Keratinocyte (primary cell): Measurements from ENCODE around the gene GJC1.

Experiments
- EZH2 ChIP-seq: IDR thresholded peaks from one replicate; pipeline ENCODE4 v1.6.1; 2012; ENCODE audit warnings: inconsistent platforms, mild to moderate bottlenecking, low read length, moderate library complexity
- TF ChIP-seq, protein P1 (sequence below), 3 experiments: IDR thresholded peaks in 1 of 3; conservative IDR thresholded peaks in 1 of 3; optimal IDR thresholded peaks in 1 of 3; 2 replicates in 2 of 3; 3 replicates in 1 of 3; pipeline versions ENCODE3 to v1.5.1; 2011; ENCODE audit warnings: low read length in 3 of 3, mild to moderate bottlenecking in 3 of 3, moderate library complexity in 2 of 3, control low read depth in 1 of 3, inconsistent platforms in 1 of 3; ENCODE audit not compliant: insufficient read depth in 2 of 3; ENCODE audit errors: extremely low read depth in 1 of 3

DNA sequence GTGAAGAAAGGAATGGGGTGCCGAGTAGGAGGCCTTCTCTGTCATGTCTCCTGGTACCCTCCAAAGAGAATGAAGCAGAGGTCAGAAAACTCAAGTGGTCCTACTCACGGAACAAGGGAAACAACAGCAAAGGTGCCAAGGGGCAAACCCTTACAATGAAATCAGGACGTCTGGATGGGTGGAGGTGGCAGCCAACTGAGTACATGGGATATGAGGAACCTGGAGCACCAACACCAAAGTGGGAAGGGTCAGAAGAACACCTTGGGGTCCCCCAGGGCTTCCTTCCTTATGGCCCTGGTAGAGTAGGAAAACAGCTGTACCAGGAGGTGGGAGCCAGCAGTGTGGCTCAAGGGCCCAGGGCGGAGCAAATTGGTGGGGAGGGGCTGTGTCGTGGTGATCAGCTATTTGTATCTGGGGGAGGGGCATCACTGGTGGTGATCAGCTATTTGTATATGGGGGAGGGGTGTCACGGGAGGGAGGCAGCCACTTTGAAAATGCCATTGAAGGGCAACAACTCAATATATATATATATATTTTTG is 18.2 kb upstream of the GJC1 start:
- TF ChIP-seq, protein P1, sequence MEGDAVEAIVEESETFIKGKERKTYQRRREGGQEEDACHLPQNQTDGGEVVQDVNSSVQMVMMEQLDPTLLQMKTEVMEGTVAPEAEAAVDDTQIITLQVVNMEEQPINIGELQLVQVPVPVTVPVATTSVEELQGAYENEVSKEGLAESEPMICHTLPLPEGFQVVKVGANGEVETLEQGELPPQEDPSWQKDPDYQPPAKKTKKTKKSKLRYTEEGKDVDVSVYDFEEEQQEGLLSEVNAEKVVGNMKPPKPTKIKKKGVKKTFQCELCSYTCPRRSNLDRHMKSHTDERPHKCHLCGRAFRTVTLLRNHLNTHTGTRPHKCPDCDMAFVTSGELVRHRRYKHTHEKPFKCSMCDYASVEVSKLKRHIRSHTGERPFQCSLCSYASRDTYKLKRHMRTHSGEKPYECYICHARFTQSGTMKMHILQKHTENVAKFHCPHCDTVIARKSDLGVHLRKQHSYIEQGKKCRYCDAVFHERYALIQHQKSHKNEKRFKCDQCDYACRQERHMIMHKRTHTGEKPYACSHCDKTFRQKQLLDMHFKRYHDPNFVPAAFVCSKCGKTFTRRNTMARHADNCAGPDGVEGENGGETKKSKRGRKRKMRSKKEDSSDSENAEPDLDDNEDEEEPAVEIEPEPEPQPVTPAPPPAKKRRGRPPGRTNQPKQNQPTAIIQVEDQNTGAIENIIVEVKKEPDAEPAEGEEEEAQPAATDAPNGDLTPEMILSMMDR (optimal IDR thresholded peaks at IDR 0.05 in 1 of 3, IDR thresholded peaks at IDR 0.05 in 1 of 3, conservative IDR thresholded peaks at IDR 0.05 in 1 of 3; ENCODE audit: extremely low read depth in 1 of 3, insufficient read depth in 2 of 3, low read length in 3 of 3), result no peak
- TF ChIP-seq EZH2, result no peak
